Esophagus squamous epithelium (tissue), 5 donors: ENCODE data around the gene BHMT. TPM values are rescaled to one million over a fixed set of nuclear protein-coding genes. Genes with fewer than 3 reads are reported as not detected.
A peak's percentile ranks its signal among the peaks of the same experiment; 100 is the strongest.

Experiments
- DNase-seq: peaks from one replicate; lab custom pipeline; 2025; lab: John Stamatoyannopoulos, UW
- H3K27ac ChIP-seq, 4 donors: fragments of 200-600 bp; sonication (generic); one replicate each; pipeline ENCODE4 v1.5.1; 2016 to 2019; ENCODE audit warnings: mild to moderate bottlenecking in 1 of 4
- H3K27me3 ChIP-seq, 4 donors: fragments of 200-600 bp; sonication (generic); 1 replicate in 3 of 4; 2 replicates in 1 of 4; pipeline versions ENCODE4 v1.5.1 to v1.6.0; 2017 to 2021; ENCODE audit warnings: antibody characterized with exemption in 1 of 4
- H3K36me3 ChIP-seq, 3 donors: fragments of 200-600 bp; sonication (generic); one replicate each; pipeline ENCODE4 v1.5.1; 2016 to 2019
- H3K4me1 ChIP-seq, 3 donors: fragments of 200-600 bp; sonication (generic); one replicate each; pipeline ENCODE4 v1.5.1; 2017 to 2019
- H3K4me3 ChIP-seq, 4 donors: fragments of 200-600 bp; sonication (generic); 1 replicate in 3 of 4; 2 replicates in 1 of 4; pipeline ENCODE4 v1.5.1; 2016 to 2019; ENCODE audit warnings: mild to moderate bottlenecking in 2 of 4, moderate library complexity in 1 of 4
- H3K9me3 ChIP-seq, 3 donors: fragments of 200-600 bp; sonication (generic); one replicate each; pipeline ENCODE4 v1.5.1; 2016 to 2019
- POLR2A ChIP-seq, 4 donors: fragments of 450-650 bp; IDR thresholded peaks; one replicate each; pipeline ENCODE4 v1.6.1; 2017; ENCODE audit warnings: antibody characterized with exemption in 4 of 4, mild to moderate bottlenecking in 4 of 4, moderate library complexity in 3 of 4
- WGBS, 2 donors: methylation state at CpG; one replicate each; pipeline ENCODE4 v1.1.5; 2018; 5-methylcytosine and 5-hydroxymethylcytosine counted together
- intact Hi-C: fragments of 100-400 bp; cut with DNase I; formaldehyde crosslinking; loops from one replicate; pipeline ENCODE4 v1.15.0; 2022
- total RNA-seq, 4 donors: library from RNA; depleted of rRNA; stranded (reverse); fragments of >200 nt; gene quantifications; one replicate each; pipeline ENCODE4 v1.1.0, GENCODE V29; 2016
- TF ChIP-seq, protein P1 (sequence below), 6 experiments: fragments of 450-650 bp in 4 of 6; fragments of 200-600 bp in 2 of 6; sonication (generic) in 2 of 6; IDR thresholded peaks; one replicate each; pipeline ENCODE4 v1.5.1; 2016 to 2019; ENCODE audit warnings: antibody characterized with exemption in 6 of 6, mild to moderate bottlenecking in 4 of 6, moderate library complexity in 4 of 6
- donor health status: DM: yes; HTN: yes; CAD: no.

Gene BHMT, protein sequence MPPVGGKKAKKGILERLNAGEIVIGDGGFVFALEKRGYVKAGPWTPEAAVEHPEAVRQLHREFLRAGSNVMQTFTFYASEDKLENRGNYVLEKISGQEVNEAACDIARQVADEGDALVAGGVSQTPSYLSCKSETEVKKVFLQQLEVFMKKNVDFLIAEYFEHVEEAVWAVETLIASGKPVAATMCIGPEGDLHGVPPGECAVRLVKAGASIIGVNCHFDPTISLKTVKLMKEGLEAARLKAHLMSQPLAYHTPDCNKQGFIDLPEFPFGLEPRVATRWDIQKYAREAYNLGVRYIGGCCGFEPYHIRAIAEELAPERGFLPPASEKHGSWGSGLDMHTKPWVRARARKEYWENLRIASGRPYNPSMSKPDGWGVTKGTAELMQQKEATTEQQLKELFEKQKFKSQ
- total RNA-seq: 1 to 10 TPM in 1 of 4 donors, under 1 TPM in 1, not detected in 2; 0.95 to 1.2 TPM

DNA sequence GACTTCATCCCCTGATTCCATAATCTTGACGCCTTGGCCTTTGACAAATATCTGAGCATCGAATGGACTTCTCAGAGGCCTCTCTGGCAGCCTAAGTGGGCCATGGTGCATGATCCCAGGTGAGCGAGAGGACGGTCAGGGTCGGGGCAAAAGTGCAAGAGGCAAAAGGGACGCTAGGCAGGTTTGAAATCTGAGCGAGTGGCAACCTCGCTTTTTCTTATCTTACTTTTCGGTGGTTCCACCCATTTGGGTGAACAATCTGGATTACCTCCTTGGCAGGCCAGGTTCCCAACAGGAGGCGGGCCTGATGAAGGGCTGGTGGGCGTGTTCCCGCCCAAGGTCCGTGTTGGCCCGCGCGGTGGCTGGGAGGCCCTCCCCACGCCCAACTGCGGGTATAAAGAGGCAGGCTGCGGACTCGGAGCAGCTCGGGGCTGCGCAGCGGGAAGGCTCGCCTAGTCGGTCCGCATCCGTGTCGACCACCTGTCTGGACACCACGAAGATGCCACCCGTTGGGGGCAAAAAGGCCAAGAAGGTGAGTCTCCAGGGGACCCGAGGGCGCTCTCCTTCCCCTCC lies at the start of gene BHMT:
Gene BHMT, plus strand, starts transcription at position 423 of the 573 bp plus-strand sequence. Its CDS starts 77 bp downstream, at position 500.
- Histone ChIP-seq H3K27ac (no peak within 1 kb of the TSS), H3K4me1 (peaks cover 0 to 20% (median 3%) of the 10 kb centered on the region in 3 donors), H3K36me3 (no peaks in the 10 kb centered on the region), H3K27me3 (peaks cover 5 to 45% (median 10%) of the 10 kb centered on the region in 4 donors), H3K4me3 (peak within 1 kb of the TSS in 1 of 4 donors; percentile 38), H3K9me3 (no peaks in the 10 kb centered on the region)
- TF ChIP-seq, protein P1, sequence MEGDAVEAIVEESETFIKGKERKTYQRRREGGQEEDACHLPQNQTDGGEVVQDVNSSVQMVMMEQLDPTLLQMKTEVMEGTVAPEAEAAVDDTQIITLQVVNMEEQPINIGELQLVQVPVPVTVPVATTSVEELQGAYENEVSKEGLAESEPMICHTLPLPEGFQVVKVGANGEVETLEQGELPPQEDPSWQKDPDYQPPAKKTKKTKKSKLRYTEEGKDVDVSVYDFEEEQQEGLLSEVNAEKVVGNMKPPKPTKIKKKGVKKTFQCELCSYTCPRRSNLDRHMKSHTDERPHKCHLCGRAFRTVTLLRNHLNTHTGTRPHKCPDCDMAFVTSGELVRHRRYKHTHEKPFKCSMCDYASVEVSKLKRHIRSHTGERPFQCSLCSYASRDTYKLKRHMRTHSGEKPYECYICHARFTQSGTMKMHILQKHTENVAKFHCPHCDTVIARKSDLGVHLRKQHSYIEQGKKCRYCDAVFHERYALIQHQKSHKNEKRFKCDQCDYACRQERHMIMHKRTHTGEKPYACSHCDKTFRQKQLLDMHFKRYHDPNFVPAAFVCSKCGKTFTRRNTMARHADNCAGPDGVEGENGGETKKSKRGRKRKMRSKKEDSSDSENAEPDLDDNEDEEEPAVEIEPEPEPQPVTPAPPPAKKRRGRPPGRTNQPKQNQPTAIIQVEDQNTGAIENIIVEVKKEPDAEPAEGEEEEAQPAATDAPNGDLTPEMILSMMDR (IDR thresholded peaks at IDR 0.05): no peak
- no peak for TF ChIP-seq POLR2A (IDR thresholded peaks at IDR 0.05)
- WGBS, 2 donors: 44 to 49% methylated on average over 14 to 26 of the region's 32 CpGs
- intact Hi-C loops: no loop called here
- no peak for DNase-seq

DNA sequence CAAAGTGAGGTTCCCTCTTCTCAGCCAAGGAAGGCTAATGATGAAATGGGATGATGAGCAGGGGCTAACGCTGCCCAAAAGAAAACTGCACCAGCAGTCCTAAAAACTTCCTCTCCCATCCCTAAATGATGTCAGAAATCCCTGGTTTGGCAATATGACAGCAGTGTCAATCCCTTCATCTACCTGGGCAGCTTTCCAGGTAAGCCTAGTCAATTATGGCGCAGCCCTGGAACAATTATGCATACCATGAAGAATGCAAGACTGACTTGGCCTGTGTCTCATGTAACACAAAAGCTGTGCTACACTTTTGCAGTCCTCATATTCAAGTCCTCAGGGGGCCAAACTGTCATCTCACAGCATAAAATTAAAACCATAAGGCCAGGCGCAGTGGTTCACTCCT lies 49.2 kb upstream of the BHMT start:
- no peak for TF ChIP-seq POLR2A (IDR thresholded peaks at IDR 0.05)
- no peaks in the 10 kb centered on the region for H3K4me1 ChIP-seq
- DNase-seq: no peak
- intact Hi-C loops: no loop called here
- WGBS, 2 donors: 57 to 78% methylated on average over 1 to 2 of the region's 3 CpGs
- no peaks in the 10 kb centered on the region for H3K27me3 ChIP-seq
- no peak overlapping the region for H3K27ac ChIP-seq
- no peaks in the 10 kb centered on the region for H3K36me3 ChIP-seq
- H3K9me3 ChIP-seq: no peaks in the 10 kb centered on the region
- H3K4me3 ChIP-seq: no peak overlapping the region

DNA sequence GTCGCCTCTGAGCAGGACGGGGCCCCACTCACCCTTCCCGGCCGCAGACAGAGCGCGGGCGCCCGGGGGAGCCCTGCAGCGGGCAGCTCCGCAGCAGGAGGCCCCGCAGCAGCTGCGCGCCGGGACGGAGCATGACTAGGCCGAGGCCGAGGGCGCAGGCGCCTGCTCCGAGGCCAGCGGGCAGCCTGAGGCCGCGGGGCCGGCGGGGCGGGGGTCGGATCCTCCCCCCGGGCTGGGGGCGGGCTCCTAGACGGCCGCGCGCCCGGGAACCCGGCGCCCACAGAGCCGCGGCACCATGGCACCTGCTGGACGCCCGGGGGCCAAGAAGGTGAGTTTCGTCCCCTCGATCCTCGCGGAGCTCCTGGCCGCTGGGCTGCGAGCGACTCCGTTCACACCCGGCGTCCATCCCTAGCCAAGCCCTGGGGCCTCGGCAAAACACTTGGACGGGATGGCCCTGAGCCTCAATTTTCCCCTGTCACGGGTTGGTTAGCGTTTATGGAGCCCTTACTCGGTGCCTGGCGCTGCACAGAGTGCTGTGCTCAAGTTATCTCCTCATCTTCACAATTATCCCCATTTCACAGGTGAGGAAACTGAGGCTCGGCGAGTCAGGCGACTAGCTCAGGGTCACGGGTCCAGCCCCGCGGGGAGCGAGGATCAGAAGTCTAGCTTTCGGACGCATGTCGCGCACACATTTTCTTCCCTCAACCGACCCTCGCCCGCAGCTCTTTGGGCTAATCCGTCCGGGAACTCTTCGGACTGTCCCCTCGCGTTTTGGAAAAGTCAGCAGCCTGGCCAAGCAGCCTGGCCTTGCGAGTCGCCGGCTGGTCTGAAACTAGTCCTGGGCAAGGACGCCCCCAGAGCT lies 41.9 kb upstream of the BHMT start, which contains the start of the genes BHMT2 and DMGDH:
Gene BHMT2, plus strand, starts transcription at position 280 of the 862 bp plus-strand sequence. Its CDS starts 16 bp downstream, at position 296.
Gene DMGDH, minus strand, starts transcription at position 187 of the 862 bp plus-strand sequence. Its CDS starts 54 bp downstream, at position 133.
- H3K27me3 ChIP-seq: peaks cover 0 to 21% (median 0%) of the 10 kb centered on the region in 4 donors
- TF ChIP-seq, protein P1 (IDR thresholded peaks at IDR 0.05): no peak
- no peak for TF ChIP-seq POLR2A (IDR thresholded peaks at IDR 0.05)
- H3K27ac ChIP-seq: peak within 1 kb of the TSS; percentile 46 to 73 (median 70)

DNA sequence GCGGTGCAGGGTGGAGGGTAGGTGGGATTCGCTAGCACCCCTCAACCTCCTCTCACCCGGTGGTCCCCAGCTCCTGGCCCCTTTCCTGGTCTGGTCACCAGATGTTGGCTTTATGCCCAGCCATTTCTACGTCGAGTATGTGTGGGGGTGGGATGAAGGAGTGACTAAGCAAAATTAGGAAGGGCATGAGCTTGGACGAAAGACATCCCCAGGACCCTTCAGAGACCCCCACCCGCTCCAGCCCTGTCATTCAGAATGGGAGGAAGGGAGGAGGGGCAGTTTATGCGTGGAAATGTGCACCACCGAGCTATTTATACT lies 41.3 kb upstream of the BHMT start:
- Histone ChIP-seq H3K27me3 (peaks cover 0 to 21% (median 0%) of the 10 kb centered on the region in 4 donors), H3K4me1 (peaks cover 0 to 9% (median 3%) of the 10 kb centered on the region in 3 donors), H3K27ac (peak overlapping the region in 3 of 4 donors; percentile 70 to 73 (median 71)), H3K9me3 (peaks cover 0 to 8% (median 0%) of the 10 kb centered on the region in 3 donors), H3K4me3 (peak overlapping the region; percentile 33 to 67 (median 49)), H3K36me3 (no peaks in the 10 kb centered on the region)
- intact Hi-C loops: no loop called here
- no peak for TF ChIP-seq POLR2A (IDR thresholded peaks at IDR 0.05)
- TF ChIP-seq, protein P1 (IDR thresholded peaks at IDR 0.05): no peak
- WGBS, 2 donors: 45 to 48% methylated on average over 7 to 8 of the region's 9 CpGs
- DNase-seq: no peak

More for the DNA sequence above, 41.9 kb upstream of the BHMT start, which contains the start of the genes BHMT2 and DMGDH:
- no peak for DNase-seq
- H3K9me3 ChIP-seq: peaks cover 0 to 8% (median 0%) of the 10 kb centered on the region in 3 donors
- no peaks in the 10 kb centered on the region for H3K36me3 ChIP-seq
- intact Hi-C loops: no loop called here
- H3K4me3 ChIP-seq: peak within 1 kb of the TSS; percentile 33 to 67 (median 49)
- peaks cover 0 to 9% (median 3%) of the 10 kb centered on the region in 3 donors for H3K4me1 ChIP-seq
- WGBS, 2 donors: 44 to 77% methylated on average over 17 to 27 of the region's 79 CpGs

DNA sequence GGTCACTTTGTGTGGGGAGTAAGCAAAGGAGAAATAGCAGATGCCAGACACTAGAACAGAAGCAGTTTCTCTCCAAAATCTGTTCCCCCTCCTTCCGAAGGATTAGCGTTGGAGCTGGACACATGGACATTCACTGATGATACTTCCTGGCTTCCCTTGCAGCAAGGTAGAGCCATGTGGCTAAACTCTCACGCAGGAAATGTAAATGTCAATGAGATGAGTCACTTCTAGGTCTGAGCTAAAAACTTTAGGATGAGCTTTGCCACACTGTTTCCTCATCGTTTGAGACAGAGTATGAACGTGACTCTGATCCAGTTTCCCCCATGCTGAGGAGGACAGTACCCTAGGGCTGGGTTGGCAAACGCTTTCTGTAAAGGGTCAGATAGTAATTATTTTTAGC lies 37.0 kb upstream of the BHMT start:
- 50 to 59% methylated on average over 6 of the region's 6 CpGs for WGBS, 2 donors

More for the DNA sequence above, 37.0 kb upstream of the BHMT start:
- peaks cover 0 to 3% (median 3%) of the 10 kb centered on the region in 3 donors for H3K4me1 ChIP-seq
- H3K27ac ChIP-seq: no peak overlapping the region
- no peak for DNase-seq
- no peak overlapping the region for H3K4me3 ChIP-seq
- H3K27me3 ChIP-seq: peaks cover 0 to 9% (median 0%) of the 10 kb centered on the region in 4 donors
- H3K9me3 ChIP-seq: peaks cover 0 to 8% (median 0%) of the 10 kb centered on the region in 3 donors
- TF ChIP-seq, protein P1 (IDR thresholded peaks at IDR 0.05): no peak
- TF ChIP-seq POLR2A (IDR thresholded peaks at IDR 0.05): no peak
- intact Hi-C loops: no loop called here
- no peaks in the 10 kb centered on the region for H3K36me3 ChIP-seq
